Right lobe of liver (tissue), 4 donors: ENCODE measurements around the gene CKM.

Experiments
- CTCF ChIP-seq, 4 donors: fragments of 200-600 bp in 3 of 4; fragments of 450-650 bp in 1 of 4; IDR thresholded peaks; one replicate each; pipeline versions ENCODE4 v1.5.1 to v1.8.0; 2016 to 2022; ENCODE audit warnings: antibody characterized with exemption in 4 of 4, mild to moderate bottlenecking in 2 of 4
- POLR2A ChIP-seq: fragments of 450-650 bp; IDR thresholded peaks from one replicate; pipeline ENCODE4 v1.6.1; 2017; ENCODE audit warnings: antibody characterized with exemption, mild to moderate bottlenecking
- donor health status: DM: no; HTN: no; CAD: no.
- donor health status: DM: no; HTN: no; CAD: no.
- donor health status: DM: no; HTN: yes; CAD: no.

GRCh38 chr19:45370410-45371204 lies 47.9 kb upstream of the CKM start, which contains the start of gene ERCC2:
- TF ChIP-seq POLR2A (no peak), CTCF (IDR thresholded peaks at IDR 0.05) (no peak)
